Testis (tissue), 2 donors: Measurements from ENCODE around the gene ZNF587.
"Not testable (repeated sequence)": the region's sequence is repeated elsewhere in the genome, so short reads cannot be mapped to it uniquely, and the experiment has no call there.

Source experiments
- CTCF ChIP-seq, 3 experiments: fragments of 450-650 bp in 2 of 3; fragments of 200-600 bp in 1 of 3; sonication (generic) in 1 of 3; IDR thresholded peaks; one replicate each; pipeline ENCODE4 v1.5.1; 2016 to 2019; ENCODE audit warnings: antibody characterized with exemption in 3 of 3, mild to moderate bottlenecking in 2 of 3, moderate library complexity in 1 of 3
- POLR2A ChIP-seq: fragments of 450-650 bp; IDR thresholded peaks from one replicate; pipeline ENCODE4 v1.6.1; 2017; ENCODE audit warnings: antibody characterized with exemption, mild to moderate bottlenecking, moderate library complexity

DNA sequence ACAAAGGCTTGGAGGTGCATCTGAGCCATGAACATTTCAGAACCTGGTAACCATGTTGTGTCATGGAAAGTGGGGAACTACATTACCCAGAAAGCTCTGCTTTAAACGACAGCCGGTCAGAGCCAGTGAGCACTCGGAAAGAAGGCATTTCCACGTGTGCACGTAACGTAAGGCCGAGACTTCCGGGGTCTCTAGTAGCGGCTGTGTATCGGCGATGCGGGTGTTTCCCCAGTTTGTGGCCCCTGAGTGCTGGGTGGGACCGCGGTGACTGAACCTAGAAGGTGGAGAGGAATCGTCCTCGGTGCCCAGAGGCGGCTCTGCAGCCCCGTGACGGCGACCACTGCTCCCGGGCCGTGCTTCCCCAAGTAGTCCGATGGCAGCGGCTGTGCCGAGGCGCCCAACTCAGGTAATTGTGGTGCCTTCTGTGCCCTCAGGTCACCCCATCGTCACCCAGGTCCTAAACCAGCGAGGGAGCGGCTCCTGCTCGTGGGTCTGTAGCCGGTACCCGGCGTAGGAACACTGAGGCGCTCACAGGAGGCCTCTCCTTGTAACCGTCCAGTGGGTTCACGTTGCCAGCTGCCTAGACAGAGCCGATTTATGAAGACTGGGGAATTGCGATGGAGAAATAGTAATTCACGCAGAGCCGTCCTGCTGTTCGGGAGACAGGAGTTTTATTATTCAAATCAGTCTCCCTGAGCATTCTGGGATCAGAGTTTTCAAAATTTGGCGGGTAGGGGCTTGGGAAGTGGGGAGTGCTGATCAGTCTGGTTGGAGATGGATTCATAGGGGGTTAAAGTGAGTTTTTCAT lies at the start of gene ZNF587:
- TF ChIP-seq CTCF (IDR thresholded peaks at IDR 0.05); POLR2A: not testable (repeated sequence)
